Thyroid gland (tissue), 4 donors: ENCODE results near the gene TSPAN16.

ENCODE experiments used
- POLR2A ChIP-seq, 2 donors: fragments of 450-650 bp; IDR thresholded peaks; one replicate each; pipeline ENCODE4 v1.6.1; 2017; ENCODE audit warnings: antibody characterized with exemption in 2 of 2, mild to moderate bottlenecking in 2 of 2, moderate library complexity in 1 of 2
- TF ChIP-seq, protein P1 (sequence below), 6 experiments: fragments of 200-600 bp in 3 of 6; fragments of 450-650 bp in 3 of 6; sonication (generic) in 3 of 6; IDR thresholded peaks; one replicate each; pipeline ENCODE4 v1.5.1; 2016 to 2019; ENCODE audit warnings: antibody characterized with exemption in 6 of 6, mild to moderate bottlenecking in 2 of 6, inconsistent platforms in 1 of 6, moderate library complexity in 1 of 6

GRCh38 chr19:11257846-11258380, 38.0 kb upstream of the TSPAN16 start:
- TF ChIP-seq, protein P1, sequence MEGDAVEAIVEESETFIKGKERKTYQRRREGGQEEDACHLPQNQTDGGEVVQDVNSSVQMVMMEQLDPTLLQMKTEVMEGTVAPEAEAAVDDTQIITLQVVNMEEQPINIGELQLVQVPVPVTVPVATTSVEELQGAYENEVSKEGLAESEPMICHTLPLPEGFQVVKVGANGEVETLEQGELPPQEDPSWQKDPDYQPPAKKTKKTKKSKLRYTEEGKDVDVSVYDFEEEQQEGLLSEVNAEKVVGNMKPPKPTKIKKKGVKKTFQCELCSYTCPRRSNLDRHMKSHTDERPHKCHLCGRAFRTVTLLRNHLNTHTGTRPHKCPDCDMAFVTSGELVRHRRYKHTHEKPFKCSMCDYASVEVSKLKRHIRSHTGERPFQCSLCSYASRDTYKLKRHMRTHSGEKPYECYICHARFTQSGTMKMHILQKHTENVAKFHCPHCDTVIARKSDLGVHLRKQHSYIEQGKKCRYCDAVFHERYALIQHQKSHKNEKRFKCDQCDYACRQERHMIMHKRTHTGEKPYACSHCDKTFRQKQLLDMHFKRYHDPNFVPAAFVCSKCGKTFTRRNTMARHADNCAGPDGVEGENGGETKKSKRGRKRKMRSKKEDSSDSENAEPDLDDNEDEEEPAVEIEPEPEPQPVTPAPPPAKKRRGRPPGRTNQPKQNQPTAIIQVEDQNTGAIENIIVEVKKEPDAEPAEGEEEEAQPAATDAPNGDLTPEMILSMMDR (IDR thresholded peaks at IDR 0.05) = no peak
- TF ChIP-seq POLR2A (IDR thresholded peaks at IDR 0.05) = no peak
